Right lobe of liver (tissue), 4 donors: ENCODE data around the gene ZNF609.

Experiments used
- POLR2A ChIP-seq: fragments of 450-650 bp; IDR thresholded peaks from one replicate; pipeline ENCODE4 v1.6.1; 2017; ENCODE audit warnings: antibody characterized with exemption, mild to moderate bottlenecking
- TF ChIP-seq, protein P1 (sequence below), 4 donors: fragments of 200-600 bp in 3 of 4; fragments of 450-650 bp in 1 of 4; IDR thresholded peaks; one replicate each; pipeline versions ENCODE4 v1.5.1 to v1.8.0; 2016 to 2022; ENCODE audit warnings: antibody characterized with exemption in 4 of 4, mild to moderate bottlenecking in 2 of 4
- donor health status: DM: no; HTN: no; CAD: no.
- donor health status: DM: no; HTN: no; CAD: no.
- donor health status: DM: no; HTN: yes; CAD: no.

- no peak for TF ChIP-seq POLR2A
- TF ChIP-seq, protein P1, sequence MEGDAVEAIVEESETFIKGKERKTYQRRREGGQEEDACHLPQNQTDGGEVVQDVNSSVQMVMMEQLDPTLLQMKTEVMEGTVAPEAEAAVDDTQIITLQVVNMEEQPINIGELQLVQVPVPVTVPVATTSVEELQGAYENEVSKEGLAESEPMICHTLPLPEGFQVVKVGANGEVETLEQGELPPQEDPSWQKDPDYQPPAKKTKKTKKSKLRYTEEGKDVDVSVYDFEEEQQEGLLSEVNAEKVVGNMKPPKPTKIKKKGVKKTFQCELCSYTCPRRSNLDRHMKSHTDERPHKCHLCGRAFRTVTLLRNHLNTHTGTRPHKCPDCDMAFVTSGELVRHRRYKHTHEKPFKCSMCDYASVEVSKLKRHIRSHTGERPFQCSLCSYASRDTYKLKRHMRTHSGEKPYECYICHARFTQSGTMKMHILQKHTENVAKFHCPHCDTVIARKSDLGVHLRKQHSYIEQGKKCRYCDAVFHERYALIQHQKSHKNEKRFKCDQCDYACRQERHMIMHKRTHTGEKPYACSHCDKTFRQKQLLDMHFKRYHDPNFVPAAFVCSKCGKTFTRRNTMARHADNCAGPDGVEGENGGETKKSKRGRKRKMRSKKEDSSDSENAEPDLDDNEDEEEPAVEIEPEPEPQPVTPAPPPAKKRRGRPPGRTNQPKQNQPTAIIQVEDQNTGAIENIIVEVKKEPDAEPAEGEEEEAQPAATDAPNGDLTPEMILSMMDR (IDR thresholded peaks at IDR 0.05) = no peak
Observed at GRCh38 chr15:64459066-64459781, 1.2 kb upstream of the ZNF609 start.
